ENCODE results near the gene SIGLEC5. TPM values are rescaled to one million over a fixed set of nuclear protein-coding genes. Genes with fewer than 3 reads are reported as not detected.
"Not testable (repeated sequence)": the region's sequence is repeated elsewhere in the genome, so short reads cannot be mapped to it uniquely, and the experiment has no call there.

SIGLEC5 gene
- not detected for polyA plus RNA-seq (2013, experiment 1 of 2; ENCODE audit: insufficient read length)
- polyA plus RNA-seq (2013, experiment 2 of 2; ENCODE audit: insufficient read length), result not detected

GRCh38 chr19:51630315-51630714 is at the start of gene SIGLEC5:
TSS of gene SIGLEC5 (minus strand) at chr19:51630401. CDS start at chr19:51630335, 66 bp downstream.
- not testable (repeated sequence) for DNase-seq

GRCh38 chr19:51676566-51677083 is 46.4 kb upstream of the SIGLEC5 start:
- DNase-seq, result no peak

- DNase-seq, result peak; percentile 14
These were observed 45.8 kb upstream of the SIGLEC5 start for GRCh38 chr19:51675911-51676565.

GRCh38 chr19:51668216-51668615 is 38.0 kb upstream of the SIGLEC5 start:
- no peak for DNase-seq

GRCh38 chr19:51664997-51665396 is 34.8 kb upstream of the SIGLEC5 start:
- DNase-seq, result no peak

GRCh38 chr19:51664131-51664530 is 33.9 kb upstream of the SIGLEC5 start:
- DNase-seq, result no peak

- DNase-seq, result no peak
These were observed 33.4 kb upstream of the SIGLEC5 start for GRCh38 chr19:51663650-51664049.

GRCh38 chr19:51660975-51661600 is 30.9 kb upstream of the SIGLEC5 start:
- peak; percentile 76 for DNase-seq

GRCh38 chr19:51654783-51655182 is 24.6 kb upstream of the SIGLEC5 start:
- DNase-seq, result no peak

GRCh38 chr19:51653162-51653561 is 23.0 kb upstream of the SIGLEC5 start:
- no peak for DNase-seq

GRCh38 chr19:51652266-51652665 is 22.1 kb upstream of the SIGLEC5 start:
- no peak for DNase-seq

- DNase-seq, result no peak
These were observed 21.1 kb upstream of the SIGLEC5 start for GRCh38 chr19:51651216-51651846.

GRCh38 chr19:51647318-51647717 is 17.1 kb upstream of the SIGLEC5 start:
- no peak for DNase-seq

- not testable (repeated sequence) for DNase-seq
These were observed 16.5 kb upstream of the SIGLEC5 start, which contains the start of gene SIGLEC14 for GRCh38 chr19:51646730-51647129. TSS of gene SIGLEC14 (minus strand) at chr19:51646825. CDS start at chr19:51646759, 66 bp downstream.

- DNase-seq, result no peak
These were observed 14.6 kb upstream of the SIGLEC5 start for GRCh38 chr19:51644636-51645271.

GRCh38 chr19:51641648-51642047 is 11.4 kb upstream of the SIGLEC5 start:
- no peak for DNase-seq

GRCh38 chr19:51640386-51640785 is 10.2 kb upstream of the SIGLEC5 start:
- no peak for DNase-seq

GRCh38 chr19:51639916-51640315 is 9.7 kb upstream of the SIGLEC5 start:
- no peak for DNase-seq

GRCh38 chr19:51637362-51637978 is 7.3 kb upstream of the SIGLEC5 start:
- no peak for DNase-seq

GRCh38 chr19:51632126-51632525 is 1.9 kb upstream of the SIGLEC5 start:
- no peak for DNase-seq

GRCh38 chr19:51628153-51628939 is 1.9 kb downstream of the SIGLEC5 start:
- no peak for DNase-seq
